HG03460 (cell line): ENCODE results near the gene EFCAB14.
"Not testable (repeated sequence)": the region's sequence is repeated elsewhere in the genome, so short reads cannot be mapped to it uniquely, and the experiment has no call there.

Source experiments
- ATAC-seq: cut with Tn5 transposase; IDR thresholded peaks from one replicate; pipeline ENCODE4 v1.9.1; 2021; ENCODE audit not compliant: unreplicated experiment

Gene EFCAB14

GRCh38 chr1:46655848-46656247, 63.1 kb downstream of the EFCAB14 start:
- ATAC-seq, result no peak

- ATAC-seq, result not testable (repeated sequence)
Measured at GRCh38 chr1:46654698-46655097, 64.2 kb downstream of the EFCAB14 start.

- ATAC-seq, result no peak
Measured at GRCh38 chr1:46654012-46654411, 64.9 kb downstream of the EFCAB14 start.

- no peak for ATAC-seq
Measured at GRCh38 chr1:46653405-46653958, 65.4 kb downstream of the EFCAB14 start.

GRCh38 chr1:46652321-46653100, 66.4 kb downstream of the EFCAB14 start:
- ATAC-seq, result no peak

- ATAC-seq, result not testable (repeated sequence)
Measured at GRCh38 chr1:46651152-46651551, 67.8 kb downstream of the EFCAB14 start.

- ATAC-seq, result no peak
Measured at GRCh38 chr1:46650491-46650890, 68.4 kb downstream of the EFCAB14 start.

- ATAC-seq, result no peak
Measured at GRCh38 chr1:46649764-46650163, 69.2 kb downstream of the EFCAB14 start.

- no peak for ATAC-seq
Measured at GRCh38 chr1:46647611-46648010, 71.3 kb downstream of the EFCAB14 start.

- ATAC-seq, result no peak
Measured at GRCh38 chr1:46646844-46647243, 72.1 kb downstream of the EFCAB14 start.

GRCh38 chr1:46646331-46646730, 72.6 kb downstream of the EFCAB14 start:
- ATAC-seq, result no peak

- ATAC-seq, result no peak
Measured at GRCh38 chr1:46645815-46646214, 73.1 kb downstream of the EFCAB14 start.

- no peak for ATAC-seq
Measured at GRCh38 chr1:46643368-46643775, 75.5 kb downstream of the EFCAB14 start.

- no peak for ATAC-seq
Measured at GRCh38 chr1:46642115-46642680, 76.7 kb downstream of the EFCAB14 start.

- ATAC-seq, result no peak
Measured at GRCh38 chr1:46639547-46639946, 79.4 kb downstream of the EFCAB14 start.

GRCh38 chr1:46638921-46639320, 80.0 kb downstream of the EFCAB14 start:
- no peak for ATAC-seq

- ATAC-seq, result no peak
Measured at GRCh38 chr1:46637444-46638083, 81.3 kb downstream of the EFCAB14 start.

- no peak for ATAC-seq
Measured at GRCh38 chr1:46635205-46635604, 83.7 kb downstream of the EFCAB14 start.

- no peak for ATAC-seq
Measured at GRCh38 chr1:46630719-46631118, 88.2 kb downstream of the EFCAB14 start.
